ENCODE measurements around the gene ADAP2. TPM values are rescaled to one million over a fixed set of nuclear protein-coding genes. Genes with fewer than 3 reads are reported as not detected.
"Not testable (repeated sequence)": the region's sequence is repeated elsewhere in the genome, so short reads cannot be mapped to it uniquely, and the experiment has no call there.

Gene ADAP2
- total RNA-seq, 1 donor from 2014 or later, result 12.5 TPM

GRCh38 chr17:30969989-30970830 lies 48.5 kb downstream of the ADAP2 start:
- Histone ChIP-seq H3K4me1 (peaks cover 0 to 3% of the 10 kb centered on the region in 2 donors), H3K36me3 (no peaks in the 10 kb centered on the region), H3K27me3 (no peaks in the 10 kb centered on the region), H3K9me3 (no peaks in the 10 kb centered on the region), H3K4me3 (peak overlapping the region; percentile 79 to 87), H3K27ac (peak overlapping the region; percentile 91 to 94)
- TF ChIP-seq, protein P1, sequence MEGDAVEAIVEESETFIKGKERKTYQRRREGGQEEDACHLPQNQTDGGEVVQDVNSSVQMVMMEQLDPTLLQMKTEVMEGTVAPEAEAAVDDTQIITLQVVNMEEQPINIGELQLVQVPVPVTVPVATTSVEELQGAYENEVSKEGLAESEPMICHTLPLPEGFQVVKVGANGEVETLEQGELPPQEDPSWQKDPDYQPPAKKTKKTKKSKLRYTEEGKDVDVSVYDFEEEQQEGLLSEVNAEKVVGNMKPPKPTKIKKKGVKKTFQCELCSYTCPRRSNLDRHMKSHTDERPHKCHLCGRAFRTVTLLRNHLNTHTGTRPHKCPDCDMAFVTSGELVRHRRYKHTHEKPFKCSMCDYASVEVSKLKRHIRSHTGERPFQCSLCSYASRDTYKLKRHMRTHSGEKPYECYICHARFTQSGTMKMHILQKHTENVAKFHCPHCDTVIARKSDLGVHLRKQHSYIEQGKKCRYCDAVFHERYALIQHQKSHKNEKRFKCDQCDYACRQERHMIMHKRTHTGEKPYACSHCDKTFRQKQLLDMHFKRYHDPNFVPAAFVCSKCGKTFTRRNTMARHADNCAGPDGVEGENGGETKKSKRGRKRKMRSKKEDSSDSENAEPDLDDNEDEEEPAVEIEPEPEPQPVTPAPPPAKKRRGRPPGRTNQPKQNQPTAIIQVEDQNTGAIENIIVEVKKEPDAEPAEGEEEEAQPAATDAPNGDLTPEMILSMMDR (IDR thresholded peaks at IDR 0.05), result no peak
- intact Hi-C loops (cut with DNase I), result loop anchor here (2.0 kb wide), 2 partner anchors 39 to 63 kb away; partner anchors contain the start of gene TEFM
- DNase-seq (ENCODE audit: low spot score in 2 of 2), result peak in 1 of 2 donors; percentile 64

DNA sequence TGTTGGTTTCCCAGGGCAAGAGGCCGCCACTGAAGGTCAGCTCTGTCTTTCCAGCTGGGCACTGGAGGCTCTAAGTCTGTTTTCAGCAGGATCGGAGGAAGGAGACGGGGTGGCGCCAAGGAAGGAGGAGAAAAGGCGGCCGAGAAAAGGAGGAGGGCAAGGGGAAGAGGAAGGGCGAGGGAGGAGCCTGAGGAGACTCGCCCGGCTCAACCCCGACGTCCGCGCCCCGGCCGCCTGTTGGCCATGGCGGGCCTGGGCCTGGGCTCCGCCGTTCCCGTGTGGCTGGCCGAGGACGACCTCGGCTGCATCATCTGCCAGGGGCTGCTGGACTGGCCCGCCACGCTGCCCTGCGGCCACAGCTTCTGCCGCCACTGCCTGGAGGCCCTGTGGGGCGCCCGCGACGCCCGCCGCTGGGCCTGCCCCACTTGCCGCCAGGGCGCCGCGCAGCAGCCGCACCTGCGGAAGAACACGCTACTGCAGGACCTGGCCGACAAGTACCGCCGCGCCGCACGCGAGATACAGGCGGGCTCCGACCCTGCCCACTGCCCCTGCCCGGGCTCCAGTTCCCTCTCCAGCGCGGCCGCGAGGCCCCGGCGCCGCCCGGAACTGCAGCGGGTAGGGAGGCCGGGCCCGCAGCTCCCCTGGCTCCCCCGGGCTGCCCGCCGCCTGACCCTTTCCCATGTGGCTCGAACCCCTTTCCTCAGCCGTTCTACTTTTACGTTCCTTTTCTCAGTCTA lies 49.3 kb downstream of the ADAP2 start, which contains the start of gene RNF135:
RNF135 (plus strand) TSS at position 209 of the 737 bp plus-strand sequence; CDS start at position 244, 35 bp downstream.
- intact Hi-C loops (cut with DNase I), result loop anchor here (2.0 kb wide), 2 partner anchors 38 to 64 kb away; partner anchors contain the start of gene TEFM

DNA sequence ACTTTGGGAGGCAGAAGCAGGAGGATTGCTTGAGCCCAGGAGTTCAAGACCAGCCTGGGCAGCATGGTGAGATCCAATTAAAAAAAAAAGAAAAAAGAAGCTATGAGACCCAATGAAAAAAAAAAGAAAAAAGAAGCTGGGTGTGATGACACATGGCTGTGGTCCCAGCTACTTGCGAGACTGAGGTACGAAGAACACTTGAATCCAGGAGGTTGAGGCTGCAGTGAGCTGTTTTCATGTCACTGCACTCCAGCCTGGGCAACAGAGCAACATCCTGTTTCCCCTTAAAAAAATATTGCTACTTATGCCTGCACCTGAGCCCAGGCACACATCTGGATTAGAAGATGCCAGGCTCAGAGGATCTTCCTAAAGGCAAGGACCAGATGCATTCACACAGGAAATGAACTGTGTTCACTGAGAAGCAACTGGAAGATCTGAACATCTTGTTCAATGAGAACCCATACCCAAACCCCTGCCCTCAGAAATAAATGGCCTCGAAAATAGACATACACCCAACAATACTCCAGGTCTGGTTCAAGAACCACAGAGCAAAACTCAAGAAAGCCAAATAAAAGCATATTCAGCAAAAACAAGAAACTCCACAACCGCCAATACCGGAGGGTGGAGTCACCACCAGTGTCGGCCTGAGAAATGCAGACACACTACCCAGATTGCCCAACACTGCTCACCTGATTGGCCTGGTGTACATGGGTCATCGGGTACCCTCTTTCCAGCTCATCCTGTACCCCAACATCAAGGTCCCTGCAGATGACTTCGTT lies 53.5 kb downstream of the ADAP2 start:
- H3K36me3 ChIP-seq, result no peaks in the 10 kb centered on the region
- H3K9me3 ChIP-seq, result no peaks in the 10 kb centered on the region
- H3K4me1 ChIP-seq, result peaks cover 0 to 3% of the 10 kb centered on the region in 2 donors
- intact Hi-C loops (cut with DNase I), result no loop called here
- H3K27me3 ChIP-seq, result no peaks in the 10 kb centered on the region
- H3K27ac ChIP-seq, result no peak overlapping the region
- TF ChIP-seq, protein P1 (IDR thresholded peaks at IDR 0.05), result no peak
- no peak for DNase-seq (ENCODE audit: low spot score in 2 of 2)
- H3K4me3 ChIP-seq, result no peak overlapping the region

More for the DNA sequence above, 49.3 kb downstream of the ADAP2 start, which contains the start of gene RNF135:
- H3K27ac ChIP-seq, result peak within 1 kb of the TSS; percentile 91 to 94
- peak; percentile 37 to 89 for DNase-seq (ENCODE audit: low spot score in 2 of 2)
- peak within 1 kb of the TSS; percentile 79 to 87 for H3K4me3 ChIP-seq
- H3K4me1 ChIP-seq, result peaks cover 0 to 3% of the 10 kb centered on the region in 2 donors
- H3K36me3 ChIP-seq, result no peaks in the 10 kb centered on the region
- H3K9me3 ChIP-seq, result no peaks in the 10 kb centered on the region
- H3K27me3 ChIP-seq, result no peaks in the 10 kb centered on the region
- TF ChIP-seq, protein P1 (IDR thresholded peaks at IDR 0.05), result peak in 2 of 3 experiments; percentile 29 to 73

DNA sequence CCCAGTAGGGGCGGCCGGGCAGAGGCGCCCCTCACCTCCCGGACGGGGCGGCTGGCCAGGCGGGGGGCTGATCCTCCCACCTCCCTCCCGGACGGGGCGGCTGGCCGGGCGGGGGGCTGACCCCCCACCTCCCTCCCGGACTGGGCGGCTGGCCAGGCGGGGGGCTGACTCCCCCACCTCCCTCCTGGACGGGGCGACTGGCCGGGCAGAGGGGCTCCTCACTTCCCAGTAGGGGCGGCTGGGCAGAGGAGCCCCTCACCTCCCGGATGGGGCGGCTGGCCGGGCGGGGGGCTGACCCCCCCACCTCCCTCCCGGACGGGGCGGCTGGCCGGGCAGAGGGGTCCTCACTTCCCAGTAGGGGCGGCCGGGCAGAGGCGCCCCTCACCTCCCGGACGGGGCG lies 58.2 kb downstream of the ADAP2 start:
- H3K4me1 ChIP-seq; H3K36me3 ChIP-seq; H3K27ac ChIP-seq; H3K27me3 ChIP-seq; intact Hi-C loops (cut with DNase I); H3K9me3 ChIP-seq; H3K4me3 ChIP-seq; DNase-seq (ENCODE audit: low spot score in 2 of 2): not testable (repeated sequence)

- Histone ChIP-seq H3K27me3 (no peaks in the 10 kb centered on the region), H3K9me3 (no peaks in the 10 kb centered on the region), H3K4me3 (no peak overlapping the region), H3K4me1 (no peaks in the 10 kb centered on the region), H3K36me3 (peaks cover 10 to 16% of the 10 kb centered on the region in 2 donors), H3K27ac (no peak overlapping the region)
- no peak for DNase-seq (ENCODE audit: low spot score in 2 of 2)
- TF ChIP-seq, protein P1 (IDR thresholded peaks at IDR 0.05), result no peak
- intact Hi-C loops (cut with DNase I), result no loop called here
Measured at GRCh38 chr17:30981531-30982519, 60.1 kb downstream of the ADAP2 start.
